Mucosa of rectum (tissue), 2 donors: ENCODE results near the gene MAST4.
"Not testable (repeated sequence)": the region's sequence is repeated elsewhere in the genome, so short reads cannot be mapped to it uniquely, and the experiment has no call there.

Experiments used
- H3K27ac ChIP-seq, 2 donors: one replicate each; pipeline ENCODE4 v1.7.0; 2013; ENCODE audit warnings: inconsistent platforms in 2 of 2, low read depth in 2 of 2, low read length in 2 of 2
- H3K27me3 ChIP-seq, 2 donors: one replicate each; pipeline ENCODE4 v1.7.0; 2013; ENCODE audit warnings: low read length in 2 of 2; ENCODE audit not compliant: control insufficient read depth in 2 of 2, insufficient read depth in 2 of 2
- H3K36me3 ChIP-seq, 2 donors: one replicate each; pipeline ENCODE4 v1.7.0; 2013; ENCODE audit warnings: low read length in 2 of 2; ENCODE audit not compliant: control insufficient read depth in 2 of 2, insufficient read depth in 2 of 2
- H3K4me1 ChIP-seq, 2 donors: one replicate each; pipeline ENCODE4 v1.7.0; 2013; ENCODE audit warnings: low read length in 2 of 2, mild to moderate bottlenecking in 1 of 2; ENCODE audit not compliant: control insufficient read depth in 2 of 2, insufficient read depth in 2 of 2
- H3K4me3 ChIP-seq, 2 donors: one replicate each; pipeline ENCODE4 v1.7.0; 2013; ENCODE audit warnings: low read length in 2 of 2
- H3K9ac ChIP-seq, 2 donors: one replicate each; pipeline ENCODE4 v1.7.0; 2013; ENCODE audit warnings: low read length in 2 of 2, low read depth in 1 of 2, mild to moderate bottlenecking in 1 of 2
- H3K9me3 ChIP-seq, 2 donors: one replicate each; pipeline ENCODE4 v1.7.0; 2013; ENCODE audit warnings: low read length in 2 of 2; ENCODE audit not compliant: control insufficient read depth in 2 of 2
- donor health status: healthy.
- donor health status: Normal muscosa, but diverticular disease.

MAST4 gene

DNA sequence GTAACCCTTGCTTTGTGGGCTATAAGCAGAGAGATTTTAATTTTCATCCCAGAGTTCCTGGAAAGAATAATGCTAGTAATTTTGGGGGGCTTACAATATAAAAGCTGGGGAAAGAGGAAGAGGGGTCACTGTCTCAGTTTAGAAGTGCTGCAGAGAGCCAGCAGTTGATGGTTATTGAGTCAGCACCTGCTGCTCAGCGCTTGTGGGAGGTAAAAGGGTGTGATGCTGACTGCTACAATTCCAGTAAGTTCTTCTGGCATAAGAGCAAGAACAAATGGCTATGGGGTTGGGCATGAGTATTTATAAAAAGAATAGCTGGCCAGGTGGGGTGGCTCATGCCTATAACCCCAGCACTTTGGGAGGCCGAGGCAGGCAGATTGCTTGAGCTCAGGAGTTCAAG lies 88.5 kb downstream of the MAST4 start:
- Histone ChIP-seq H3K9me3 (no peaks in the 10 kb centered on the region), H3K27me3 (no peaks in the 10 kb centered on the region)

DNA sequence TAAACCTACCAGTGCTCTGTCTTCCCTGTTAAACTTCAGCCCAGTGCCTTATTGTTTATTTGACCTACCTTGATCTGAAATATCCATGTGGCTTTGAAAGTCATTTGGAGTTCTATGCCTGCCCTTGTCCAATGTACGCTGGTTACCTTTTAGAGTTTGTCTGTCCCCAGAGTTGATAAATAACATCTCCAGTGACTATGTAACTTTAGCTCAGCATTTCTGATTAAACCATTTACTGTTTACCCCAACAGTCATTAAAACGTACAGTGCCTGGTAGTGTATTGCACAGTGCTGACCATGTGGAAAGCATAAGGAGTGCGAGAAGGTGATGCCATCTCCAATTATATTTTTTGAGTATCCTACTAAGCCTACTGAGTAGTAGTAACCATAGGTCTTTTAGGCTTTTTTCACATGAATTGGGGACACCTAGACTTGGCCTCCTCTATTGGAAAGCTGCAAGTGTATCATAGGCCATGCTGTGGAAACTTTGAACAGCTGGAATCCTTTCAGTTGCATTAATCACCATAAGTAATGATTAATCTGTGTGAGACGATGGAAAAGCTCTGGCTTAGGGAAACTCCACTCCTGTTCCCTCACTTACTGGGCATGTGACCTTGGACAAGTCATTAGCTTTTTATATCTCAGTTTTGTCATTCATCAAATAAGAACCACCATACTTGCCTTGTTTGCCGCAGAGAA lies 93.5 kb downstream of the MAST4 start:
- Histone ChIP-seq H3K27me3 (no peaks in the 10 kb centered on the region), H3K4me3 (no peak overlapping the region), H3K36me3 (no peaks in the 10 kb centered on the region), H3K27ac (no peak overlapping the region), H3K9me3 (no peaks in the 10 kb centered on the region), H3K4me1 (no peaks in the 10 kb centered on the region), H3K9ac (no peak overlapping the region)

More for the DNA sequence above, 88.5 kb downstream of the MAST4 start:
- no peak overlapping the region for H3K27ac ChIP-seq
- H3K9ac ChIP-seq: no peak overlapping the region
- H3K4me1 ChIP-seq: no peaks in the 10 kb centered on the region
- no peak overlapping the region for H3K4me3 ChIP-seq
- H3K36me3 ChIP-seq: no peaks in the 10 kb centered on the region

DNA sequence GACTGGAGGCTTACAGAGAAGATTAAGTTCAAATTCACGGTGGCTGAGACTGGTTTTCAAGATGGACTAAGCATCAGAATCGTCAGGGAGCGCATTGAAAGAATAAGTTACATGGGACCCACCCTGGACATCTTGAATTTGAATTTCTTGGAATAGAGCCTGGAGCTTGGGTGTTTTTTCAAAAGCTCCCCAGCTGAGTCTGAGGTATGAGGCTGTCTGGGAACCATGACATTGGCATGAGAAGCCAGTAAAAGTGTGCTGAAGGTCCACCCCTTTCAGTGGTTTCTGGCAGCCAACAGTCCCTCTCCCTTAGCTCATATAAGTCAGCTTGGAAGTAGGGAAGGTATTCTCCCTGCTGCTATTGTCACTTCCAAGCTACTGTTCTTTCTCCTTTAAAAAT lies 97.8 kb downstream of the MAST4 start:
- Histone ChIP-seq H3K4me1 (no peaks in the 10 kb centered on the region), H3K27me3 (no peaks in the 10 kb centered on the region), H3K9ac (no peak overlapping the region), H3K9me3 (no peaks in the 10 kb centered on the region), H3K4me3 (no peak overlapping the region), H3K27ac (no peak overlapping the region), H3K36me3 (no peaks in the 10 kb centered on the region)

DNA sequence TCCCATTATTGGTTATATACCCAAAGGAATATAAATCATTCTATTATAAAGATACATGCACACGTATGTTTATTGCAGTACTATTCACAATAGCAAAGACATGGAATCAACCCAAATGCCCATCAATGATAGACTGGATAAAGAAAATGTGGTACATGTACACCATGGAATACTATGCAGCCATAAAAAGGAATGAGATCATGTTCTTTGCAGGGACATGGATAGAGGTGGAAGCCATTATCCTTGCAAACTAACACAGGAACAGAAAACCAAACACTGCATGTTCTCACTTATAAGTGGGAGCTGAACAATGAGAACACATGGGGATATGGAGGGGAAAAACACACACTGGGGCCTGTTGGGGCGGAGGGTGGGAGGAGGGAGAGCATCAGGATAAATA lies 99.6 kb downstream of the MAST4 start:
- not testable (repeated sequence) for H3K27me3 ChIP-seq, H3K9ac ChIP-seq, H3K4me3 ChIP-seq, H3K36me3 ChIP-seq, H3K9me3 ChIP-seq, H3K27ac ChIP-seq, H3K4me1 ChIP-seq

DNA sequence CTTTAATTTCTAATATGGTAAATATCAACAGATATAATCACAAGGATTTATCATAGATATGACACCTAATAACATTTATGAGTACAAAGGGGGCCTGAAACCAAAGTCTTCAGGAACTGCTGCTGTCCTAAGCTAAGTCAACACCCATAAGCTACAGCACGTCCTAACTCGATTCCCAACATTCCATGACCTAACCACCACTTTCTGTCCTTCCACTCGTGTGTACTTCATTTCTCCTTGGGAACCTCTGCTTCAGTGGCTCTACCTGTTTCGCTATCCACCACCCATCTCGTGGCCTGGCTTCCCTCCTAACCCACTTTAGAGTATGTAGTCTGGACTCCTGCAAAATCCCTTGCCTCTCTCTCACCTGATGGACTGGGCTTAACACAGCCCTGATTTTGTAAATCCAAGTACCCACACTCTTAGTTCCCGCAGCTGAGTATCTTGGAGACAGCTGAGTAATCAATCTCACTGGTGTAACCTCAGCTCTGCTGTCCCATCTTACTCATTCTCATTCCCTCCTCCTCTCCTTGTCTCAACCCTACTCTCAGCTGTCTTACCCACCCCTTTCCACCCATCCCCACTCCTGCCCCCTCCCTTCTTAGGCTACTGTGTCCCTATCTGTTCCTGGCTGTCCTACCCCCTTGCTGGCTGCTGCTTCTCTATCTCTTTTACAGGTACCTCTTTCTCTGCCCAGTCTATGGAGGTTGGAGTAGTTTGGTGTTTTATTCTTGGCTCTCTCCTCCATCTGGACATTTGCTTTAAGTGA lies 101.8 kb downstream of the MAST4 start:
- Histone ChIP-seq H3K9me3 (no peaks in the 10 kb centered on the region), H3K36me3 (no peaks in the 10 kb centered on the region), H3K4me1 (no peaks in the 10 kb centered on the region), H3K9ac (no peak overlapping the region), H3K27me3 (no peaks in the 10 kb centered on the region), H3K27ac (no peak overlapping the region), H3K4me3 (no peak overlapping the region)

DNA sequence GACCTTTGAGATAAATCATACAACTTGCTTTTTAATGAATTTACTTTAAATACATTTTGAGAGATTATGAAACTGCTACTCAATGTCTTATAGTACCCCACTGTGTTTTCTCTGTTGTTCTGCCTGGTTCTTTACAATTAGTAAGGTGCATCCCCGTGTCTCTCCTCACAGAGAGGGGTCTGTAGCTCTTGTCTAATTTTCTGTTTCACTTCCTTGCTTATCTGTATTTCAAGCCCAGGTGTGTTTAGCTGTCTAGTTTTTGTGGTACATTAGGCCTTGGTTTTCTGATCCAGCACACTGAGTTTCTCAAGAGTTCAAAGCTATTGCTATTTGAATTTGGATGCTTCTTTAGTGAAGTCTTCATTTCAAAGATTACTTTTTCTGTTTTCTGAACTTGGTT lies 105.1 kb downstream of the MAST4 start:
- no peak overlapping the region for H3K9ac ChIP-seq
- no peaks in the 10 kb centered on the region for H3K9me3 ChIP-seq
- H3K27ac ChIP-seq: no peak overlapping the region
- no peaks in the 10 kb centered on the region for H3K36me3 ChIP-seq
- no peaks in the 10 kb centered on the region for H3K4me1 ChIP-seq
- H3K4me3 ChIP-seq: no peak overlapping the region
- no peaks in the 10 kb centered on the region for H3K27me3 ChIP-seq

DNA sequence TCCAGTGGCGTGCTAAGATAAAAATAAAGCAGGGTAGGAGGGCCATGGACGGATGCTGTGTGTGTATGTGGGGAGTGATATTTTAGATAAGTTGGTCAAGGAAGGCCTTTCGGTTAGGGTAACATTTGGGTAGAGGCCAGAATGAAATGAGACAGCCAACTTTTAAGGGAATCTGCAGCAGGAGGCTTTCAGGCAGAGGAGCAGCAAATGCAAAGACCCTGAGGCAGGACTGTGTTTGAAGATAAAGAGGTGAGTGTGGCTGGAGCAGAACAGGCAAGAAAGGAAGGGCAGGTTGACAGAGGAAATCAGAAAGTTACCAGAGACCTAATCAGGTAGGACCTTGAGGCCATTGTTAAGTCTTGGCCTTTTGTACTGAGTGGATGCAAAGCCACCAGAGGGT lies 106.2 kb downstream of the MAST4 start:
- Histone ChIP-seq H3K36me3 (no peaks in the 10 kb centered on the region), H3K27ac (no peak overlapping the region), H3K4me1 (no peaks in the 10 kb centered on the region), H3K27me3 (no peaks in the 10 kb centered on the region), H3K9me3 (no peaks in the 10 kb centered on the region), H3K9ac (no peak overlapping the region), H3K4me3 (no peak overlapping the region)

DNA sequence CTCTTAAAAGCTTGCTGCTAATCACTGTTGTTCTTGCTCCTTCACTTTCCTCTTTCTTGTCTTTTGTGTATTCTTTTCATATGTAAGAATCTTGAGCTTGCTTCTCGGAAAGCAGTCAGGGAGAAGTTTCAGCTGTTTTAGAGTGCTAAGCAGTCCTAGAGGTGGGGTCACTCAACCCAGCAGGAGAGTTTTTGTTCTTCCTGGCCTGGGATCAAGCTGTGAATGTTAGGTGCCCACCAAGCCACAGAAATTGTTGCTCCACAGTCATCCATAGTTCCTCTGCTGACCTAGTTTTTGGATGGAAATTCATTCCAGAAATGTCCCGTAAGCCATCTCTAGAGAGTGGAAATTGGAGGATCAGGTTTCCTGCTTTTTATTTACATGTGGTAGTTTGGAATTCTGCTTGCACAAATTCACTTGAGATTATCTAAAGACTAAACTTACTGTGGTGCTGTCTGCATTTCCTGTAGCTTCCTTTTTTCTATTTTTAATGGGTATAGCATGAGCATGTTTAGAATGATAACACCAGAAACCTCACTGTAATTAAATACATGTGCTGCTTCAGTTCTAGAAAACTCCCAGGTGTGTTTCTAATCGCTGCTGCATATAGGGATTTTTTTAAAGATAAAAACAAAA lies 108.7 kb downstream of the MAST4 start:
- H3K4me3 ChIP-seq: no peak overlapping the region
- H3K27me3 ChIP-seq: no peaks in the 10 kb centered on the region
- no peaks in the 10 kb centered on the region for H3K9me3 ChIP-seq
- H3K4me1 ChIP-seq: no peaks in the 10 kb centered on the region
- no peaks in the 10 kb centered on the region for H3K36me3 ChIP-seq
- H3K9ac ChIP-seq: no peak overlapping the region
- no peak overlapping the region for H3K27ac ChIP-seq

DNA sequence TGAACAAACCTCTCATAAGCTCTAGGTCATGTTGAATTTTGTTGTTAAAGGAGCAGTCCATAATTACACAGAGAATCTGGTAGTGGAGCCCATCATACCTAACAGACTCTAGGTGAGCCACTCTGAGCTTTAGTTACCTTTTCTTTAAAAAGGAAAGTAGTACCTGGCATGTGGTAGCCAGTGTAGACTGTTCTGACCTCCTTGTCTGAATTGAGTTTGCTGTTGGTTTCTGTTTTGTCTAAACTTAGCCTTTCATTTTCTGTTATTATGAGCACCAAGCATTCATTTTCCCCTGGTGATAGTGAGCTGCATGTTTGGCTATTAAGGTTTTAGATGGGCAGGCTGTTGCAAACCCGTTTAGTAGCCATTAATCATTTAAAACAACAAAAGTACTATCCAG lies 112.2 kb downstream of the MAST4 start:
- Histone ChIP-seq H3K4me3 (no peak overlapping the region), H3K27ac (no peak overlapping the region), H3K36me3 (no peaks in the 10 kb centered on the region), H3K4me1 (no peaks in the 10 kb centered on the region), H3K9me3 (no peaks in the 10 kb centered on the region), H3K27me3 (no peaks in the 10 kb centered on the region), H3K9ac (no peak overlapping the region)

DNA sequence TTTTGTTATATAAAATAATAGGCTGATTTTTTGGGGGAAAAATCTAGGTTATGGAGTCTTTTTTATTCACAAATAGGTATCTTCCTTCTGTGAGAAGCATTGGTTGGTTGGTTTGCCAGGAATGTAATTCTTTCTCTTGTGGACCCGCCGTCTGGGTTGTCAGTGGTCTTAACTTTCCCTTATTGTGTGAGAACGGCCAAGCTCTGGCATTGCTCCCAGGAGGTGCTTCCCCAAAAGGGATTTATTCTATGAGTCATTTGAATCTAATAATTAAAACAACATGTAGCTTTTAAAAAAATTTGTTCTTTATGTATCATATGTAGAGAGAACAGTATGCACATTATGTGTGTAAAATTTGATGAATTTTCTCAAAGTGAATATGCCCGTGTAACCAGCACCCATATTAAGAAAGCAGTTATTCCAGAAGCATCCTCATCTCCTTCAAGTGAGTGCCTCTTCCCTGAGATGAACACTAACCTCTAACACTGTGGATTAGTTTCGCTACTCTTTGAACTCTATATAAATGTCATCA lies 114.4 kb downstream of the MAST4 start:
- H3K27ac ChIP-seq: no peak overlapping the region
- no peaks in the 10 kb centered on the region for H3K9me3 ChIP-seq
- H3K4me1 ChIP-seq: no peaks in the 10 kb centered on the region
- H3K4me3 ChIP-seq: no peak overlapping the region
- H3K9ac ChIP-seq: no peak overlapping the region
- no peaks in the 10 kb centered on the region for H3K36me3 ChIP-seq
- no peaks in the 10 kb centered on the region for H3K27me3 ChIP-seq
